Prostate gland (tissue), 2 donors: ENCODE results near the gene INTS12. TPM values are rescaled to one million over a fixed set of nuclear protein-coding genes. Genes with fewer than 3 reads are reported as not detected.
A peak's percentile ranks its signal among the peaks of the same experiment; 100 is the strongest.

Source experiments
- DNase-seq: peaks from one replicate; pipeline ENCODE4 v3.0.0-alpha.2; 2019; ENCODE audit warnings: low spot score
- H3K27ac ChIP-seq, 2 donors: fragments of 200-600 bp; sonication (generic); 2 replicates each; pipeline ENCODE4 v1.5.1; 2017 to 2019
- H3K27me3 ChIP-seq: fragments of 200-600 bp; sonication (generic); replicated peaks from 2 replicates; pipeline ENCODE4 v1.5.1; 2019; ENCODE audit not compliant: insufficient read depth
- H3K36me3 ChIP-seq, 2 donors: fragments of 200-600 bp; sonication (generic); 1 replicate in 1 of 2; 2 replicates in 1 of 2; pipeline versions ENCODE4 v1.5.1 to v1.8.1; 2017 to 2019
- H3K4me1 ChIP-seq: fragments of 200-600 bp; sonication (generic); replicated peaks from 2 replicates; pipeline ENCODE4 v1.5.1; 2019
- H3K4me3 ChIP-seq, 2 donors: fragments of 200-600 bp; sonication (generic); 2 replicates each; pipeline ENCODE4 v1.5.1; 2017 to 2019
- H3K9me3 ChIP-seq: fragments of 200-600 bp; sonication (generic); 2 replicates; pipeline ENCODE4 v1.5.1; 2017
- CTCF ChIP-seq, 4 experiments: fragments of 200-600 bp in 2 of 4; fragments of 450-650 bp in 2 of 4; sonication (generic) in 2 of 4; IDR thresholded peaks; 1 replicate in 3 of 4; 2 replicates in 1 of 4; pipeline ENCODE4 v1.5.1; 2016 to 2019; ENCODE audit warnings: antibody characterized with exemption in 4 of 4, mild to moderate bottlenecking in 2 of 4, moderate library complexity in 2 of 4
- POLR2A ChIP-seq: fragments of 450-650 bp; IDR thresholded peaks from one replicate; pipeline ENCODE4 v1.6.1; 2016; ENCODE audit warnings: antibody characterized with exemption, mild to moderate bottlenecking
- POLR2AphosphoS5 ChIP-seq: sonication (generic); formaldehyde crosslinking; IDR thresholded peaks from one replicate; pipeline ENCODE4 v1.6.1; 2017; ENCODE audit warnings: antibody characterized with exemption
- WGBS: methylation state at CpG from one replicate; pipeline ENCODE4 v1.1.5; 2018; 5-methylcytosine and 5-hydroxymethylcytosine counted together
- intact Hi-C: fragments of 100-400 bp; cut with DNase I; formaldehyde crosslinking; loops from one replicate; pipeline ENCODE4 v1.14.2; 2022
- total RNA-seq, 2 donors: library from RNA; depleted of rRNA; stranded (reverse); fragments of >200 nt; gene quantifications; one replicate each; pipeline ENCODE4 v1.1.0, GENCODE V29; 2016

Gene INTS12
- total RNA-seq, 2 donors from 2014 or later: 27.4 to 45.6 TPM

- no peak overlapping the region for H3K27ac ChIP-seq
- DNase-seq: no peak
- H3K4me3 ChIP-seq: no peak overlapping the region
- TF ChIP-seq CTCF (IDR thresholded peaks at IDR 0.05) (no peak), POLR2A (no peak), POLR2AphosphoS5 (no peak)
- no peaks in the 10 kb centered on the region for H3K27me3 ChIP-seq
- no peaks in the 10 kb centered on the region for H3K4me1 ChIP-seq
- 94% methylated on average over 2 of the region's 2 CpGs for WGBS
- no peaks in the 10 kb centered on the region for H3K9me3 ChIP-seq
- intact Hi-C loops: no loop called here
- no peaks in the 10 kb centered on the region for H3K36me3 ChIP-seq
Measured at GRCh38 chr4:105686571-105686970, 21.9 kb downstream of the INTS12 start.

GRCh38 chr4:105683038-105683437, 25.5 kb downstream of the INTS12 start:
- Histone ChIP-seq H3K4me1 (no peaks in the 10 kb centered on the region), H3K36me3 (no peaks in the 10 kb centered on the region), H3K4me3 (no peak overlapping the region), H3K27me3 (no peaks in the 10 kb centered on the region), H3K9me3 (no peaks in the 10 kb centered on the region), H3K27ac (peak overlapping the region; percentile 16 to 72)
- no peak for TF ChIP-seq CTCF (IDR thresholded peaks at IDR 0.05)
- peak; percentile 84 for TF ChIP-seq POLR2AphosphoS5
- intact Hi-C loops: no loop called here
- DNase-seq: peak; percentile 91
- 45% methylated on average over 4 of the region's 4 CpGs for WGBS

GRCh38 chr4:105679186-105679585, 29.3 kb downstream of the INTS12 start:
- no peak for DNase-seq
- TF ChIP-seq CTCF (IDR thresholded peaks at IDR 0.05) (no peak), POLR2A (no peak), POLR2AphosphoS5 (no peak)
- H3K4me3 ChIP-seq: no peak overlapping the region
- H3K27ac ChIP-seq: no peak overlapping the region
- no peaks in the 10 kb centered on the region for H3K9me3 ChIP-seq
- intact Hi-C loops: no loop called here
- no peaks in the 10 kb centered on the region for H3K36me3 ChIP-seq
- 56% methylated on average over 2 of the region's 2 CpGs for WGBS
- no peaks in the 10 kb centered on the region for H3K4me1 ChIP-seq
- no peaks in the 10 kb centered on the region for H3K27me3 ChIP-seq

GRCh38 chr4:105677709-105678108, 30.8 kb downstream of the INTS12 start:
- no peak for TF ChIP-seq POLR2A
- TF ChIP-seq CTCF (IDR thresholded peaks at IDR 0.05): no peak
- no peak for TF ChIP-seq POLR2AphosphoS5
- Histone ChIP-seq H3K4me1 (no peaks in the 10 kb centered on the region), H3K36me3 (no peaks in the 10 kb centered on the region), H3K9me3 (no peaks in the 10 kb centered on the region), H3K4me3 (no peak overlapping the region), H3K27ac (no peak overlapping the region), H3K27me3 (no peaks in the 10 kb centered on the region)
- intact Hi-C loops: no loop called here
- DNase-seq: no peak
- WGBS: 47% methylated on average over 2 of the region's 2 CpGs

- Histone ChIP-seq H3K4me3 (no peak overlapping the region), H3K36me3 (no peaks in the 10 kb centered on the region), H3K27ac (no peak overlapping the region), H3K4me1 (no peaks in the 10 kb centered on the region), H3K9me3 (no peaks in the 10 kb centered on the region), H3K27me3 (no peaks in the 10 kb centered on the region)
- DNase-seq: no peak
- no peak for TF ChIP-seq CTCF (IDR thresholded peaks at IDR 0.05)
- no peak for TF ChIP-seq POLR2AphosphoS5
- TF ChIP-seq POLR2A: no peak
- intact Hi-C loops: no loop called here
- WGBS: 76% methylated on average over 1 of the region's 1 CpG
Measured at GRCh38 chr4:105674011-105674410, 34.5 kb downstream of the INTS12 start.
